Osteoblast (primary cell): ENCODE measurements around the gene PROB1. TPM values are rescaled to one million over a fixed set of nuclear protein-coding genes. Genes with fewer than 3 reads are reported as not detected.
A peak's percentile ranks its signal among the peaks of the same experiment; 100 is the strongest.

Experiments used
- DNase-seq: peaks from one replicate; pipeline ENCODE4 v3.0.0; 2011; ENCODE audit warnings: low spot score, mixed read lengths; ENCODE audit not compliant: insufficient read length; ENCODE audit errors: missing footprints
- H2AFZ ChIP-seq: 2 replicates; pipeline ENCODE4 v1.6.0; 2011; ENCODE audit warnings: mild to moderate bottlenecking, low read length
- H3K27ac ChIP-seq: 2 replicates; pipeline ENCODE4 v1.5.1; 2011; ENCODE audit warnings: mild to moderate bottlenecking, low read depth, low read length, moderate library complexity
- H3K27me3 ChIP-seq: 2 replicates; pipeline ENCODE4 v1.6.0; 2012; ENCODE audit warnings: mild to moderate bottlenecking, control low read depth, inconsistent platforms, low read length, moderate library complexity; ENCODE audit not compliant: insufficient read depth
- H3K36me3 ChIP-seq: 2 replicates; pipeline ENCODE4 v1.5.1; 2011; ENCODE audit warnings: mild to moderate bottlenecking, low read length, control low read depth, moderate library complexity; ENCODE audit not compliant: insufficient read depth
- H3K4me1 ChIP-seq: 2 replicates; pipeline ENCODE4 v1.5.1; 2011; ENCODE audit warnings: mild to moderate bottlenecking, low read length, control low read depth, moderate library complexity; ENCODE audit not compliant: insufficient read depth
- H3K4me2 ChIP-seq: 2 replicates; pipeline ENCODE4 v1.6.0; 2011; ENCODE audit warnings: mild to moderate bottlenecking, low read length; ENCODE audit not compliant: insufficient read depth
- H3K4me3 ChIP-seq: fragments of 200-600 bp; sonication (generic); 3 replicates; pipeline ENCODE4 v1.5.1; 2012; ENCODE audit warnings: mild to moderate bottlenecking, low read length, inconsistent platforms; ENCODE audit not compliant: insufficient read depth
- H3K79me2 ChIP-seq: 2 replicates; pipeline ENCODE4 v1.6.0; 2012; ENCODE audit warnings: mild to moderate bottlenecking, low read length, control low read depth, inconsistent platforms; ENCODE audit not compliant: insufficient read depth
- H3K9me3 ChIP-seq: 2 replicates; pipeline ENCODE4 v1.5.1; 2011; ENCODE audit warnings: low read depth, low read length, control low read depth
- H4K20me1 ChIP-seq: 2 replicates; pipeline ENCODE4 v1.6.0; 2012; ENCODE audit warnings: mild to moderate bottlenecking, low read length, control low read depth; ENCODE audit not compliant: insufficient read depth
- total RNA-seq: library from RNA; depleted of rRNA; stranded (reverse); fragments of >200 nt; gene quantifications from 2 replicates; pipeline ENCODE4 v1.2.3, GENCODE V29; 2012
- TF ChIP-seq, protein P1 (sequence below): IDR thresholded peaks from 2 replicates; pipeline ENCODE4 v1.5.1; 2011; ENCODE audit warnings: mild to moderate bottlenecking, low read depth, low read length, moderate library complexity; ENCODE audit errors: extremely low read depth

The PROB1 gene
- total RNA-seq, 1 donor: 1.1 TPM

- H3K27ac ChIP-seq: peak overlapping the region; percentile 100
- peak overlapping the region; percentile 100 for H3K4me2 ChIP-seq
- peak overlapping the region; percentile 99 for H3K4me3 ChIP-seq
- peaks cover 33% of the 10 kb centered on the region for H4K20me1 ChIP-seq
- peaks cover 27% of the 10 kb centered on the region for H3K4me1 ChIP-seq
- H3K36me3 ChIP-seq: peaks cover 4% of the 10 kb centered on the region
- H3K79me2 ChIP-seq: peaks cover 46% of the 10 kb centered on the region
- H3K27me3 ChIP-seq: no peaks in the 10 kb centered on the region
- H2AFZ ChIP-seq: peak overlapping the region; percentile 80
- no peaks in the 10 kb centered on the region for H3K9me3 ChIP-seq
- peak; percentile 78 for DNase-seq
- TF ChIP-seq, protein P1, sequence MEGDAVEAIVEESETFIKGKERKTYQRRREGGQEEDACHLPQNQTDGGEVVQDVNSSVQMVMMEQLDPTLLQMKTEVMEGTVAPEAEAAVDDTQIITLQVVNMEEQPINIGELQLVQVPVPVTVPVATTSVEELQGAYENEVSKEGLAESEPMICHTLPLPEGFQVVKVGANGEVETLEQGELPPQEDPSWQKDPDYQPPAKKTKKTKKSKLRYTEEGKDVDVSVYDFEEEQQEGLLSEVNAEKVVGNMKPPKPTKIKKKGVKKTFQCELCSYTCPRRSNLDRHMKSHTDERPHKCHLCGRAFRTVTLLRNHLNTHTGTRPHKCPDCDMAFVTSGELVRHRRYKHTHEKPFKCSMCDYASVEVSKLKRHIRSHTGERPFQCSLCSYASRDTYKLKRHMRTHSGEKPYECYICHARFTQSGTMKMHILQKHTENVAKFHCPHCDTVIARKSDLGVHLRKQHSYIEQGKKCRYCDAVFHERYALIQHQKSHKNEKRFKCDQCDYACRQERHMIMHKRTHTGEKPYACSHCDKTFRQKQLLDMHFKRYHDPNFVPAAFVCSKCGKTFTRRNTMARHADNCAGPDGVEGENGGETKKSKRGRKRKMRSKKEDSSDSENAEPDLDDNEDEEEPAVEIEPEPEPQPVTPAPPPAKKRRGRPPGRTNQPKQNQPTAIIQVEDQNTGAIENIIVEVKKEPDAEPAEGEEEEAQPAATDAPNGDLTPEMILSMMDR: no peak
These were observed 53.7 kb downstream of the PROB1 start for GRCh38 chr5:139341187-139341688.

Other genes starting within 250 kb of the PROB1 start
- 60.7 and 65.1 TPM in 2 replicates for gene SIL1, start 196.7 kb downstream of the PROB1 start, total RNA-seq
- gene MATR3, start 101.4 kb downstream of the PROB1 start, total RNA-seq: 263 and 284 TPM in 2 replicates
- 42.4 and 47.8 TPM in 2 replicates for gene PAIP2, start 53.2 kb downstream of the PROB1 start, total RNA-seq
- not detected in 2 replicates for gene SLC23A1, start 11.8 kb downstream of the PROB1 start, total RNA-seq
- gene MZB1, start 5.2 kb downstream of the PROB1 start, total RNA-seq: 0.29 TPM in 1 of 2 replicates, not detected in the other
- gene SPATA24, start 9.0 kb upstream of the PROB1 start, total RNA-seq: 2.9 and 3.6 TPM in 2 replicates
- gene DNAJC18, start 44.4 kb upstream of the PROB1 start, total RNA-seq: 12.4 and 16.3 TPM in 2 replicates
- 0.36 TPM in 1 of 2 replicates, not detected in the other for gene ECSCR, start 67.6 kb upstream of the PROB1 start, total RNA-seq
- not detected in 2 replicates for gene SMIM33, start 75.9 kb upstream of the PROB1 start, total RNA-seq
- gene STING1, start 87.7 kb upstream of the PROB1 start, total RNA-seq: 46.3 and 48.3 TPM in 2 replicates
- gene UBE2D2, start 166.2 kb upstream of the PROB1 start, total RNA-seq: 52.8 and 58.6 TPM in 2 replicates